H1 (cell line): ENCODE data around the gene SSH2. TPM values are rescaled to one million over a fixed set of nuclear protein-coding genes. Genes with fewer than 3 reads are reported as not detected.

Experiments used
- CTCF ChIA-PET: fragments of 300-600 bp; sonication (Branson Sonifier 250); formaldehyde crosslinking; loops from one replicate; lab custom pipeline; 2021; ENCODE audit not compliant: partially characterized antibody; lab: Charles Lee
- POLR2A ChIA-PET: fragments of 300-600 bp; sonication (Branson Sonifier 250); formaldehyde crosslinking; loops from one replicate; lab custom pipeline; 2021; ENCODE audit warnings: inconsistent platforms; ENCODE audit not compliant: partially characterized antibody; lab: Charles Lee
- DNase-seq, 2 experiments: peaks; one replicate each; pipeline versions ENCODE4 v3.0.0 to v3.0.0-alpha.2; 2010 to 2022; ENCODE audit warnings: low spot score in 2 of 2, low read depth in 1 of 2, mixed read lengths in 1 of 2
- FAIRE-seq: peaks from 2 replicates; lab custom pipeline; 2011; peaks lifted over from hg19 to GRCh38; lab: Jason Lieb, UNC
- H2AFZ ChIP-seq: 2 replicates; pipeline ENCODE4 v1.8.1; 2012; ENCODE audit warnings: low read length, inconsistent platforms
- H2AK5ac ChIP-seq: 2 replicates; pipeline ENCODE4 v1.6.1; 2013; ENCODE audit warnings: low read depth, low read length
- H2BK120ac ChIP-seq: replicated peaks from 2 replicates; pipeline ENCODE3; 2013; ENCODE audit warnings: low read depth, low read length, inconsistent platforms
- H2BK12ac ChIP-seq: 2 replicates; pipeline ENCODE4 v1.6.1; 2013; ENCODE audit warnings: low read depth, low read length
- H2BK15ac ChIP-seq: 2 replicates; pipeline ENCODE4 v1.6.1; 2013; ENCODE audit warnings: low read length
- H2BK20ac ChIP-seq: 2 replicates; pipeline ENCODE4 v1.6.1; 2013; ENCODE audit warnings: low read length
- H2BK5ac ChIP-seq: 2 replicates; pipeline ENCODE4 v1.6.1; 2013; ENCODE audit warnings: low read depth, low read length
- H3K14ac ChIP-seq: 2 replicates; pipeline ENCODE4 v1.6.1; 2013; ENCODE audit warnings: inconsistent platforms; ENCODE audit not compliant: insufficient read length
- H3K18ac ChIP-seq: 2 replicates; pipeline ENCODE4 v1.6.1; 2013; ENCODE audit warnings: low read length; ENCODE audit errors: extremely low read depth
- H3K23ac ChIP-seq: 2 replicates; pipeline ENCODE4 v1.6.1; 2013; ENCODE audit warnings: inconsistent platforms; ENCODE audit not compliant: insufficient read length
- H3K23me2 ChIP-seq: 2 replicates; pipeline ENCODE4 v1.6.1; 2013; ENCODE audit warnings: low read depth, low read length
- H3K27ac ChIP-seq: 2 replicates; pipeline ENCODE4 v1.6.1; 2011; ENCODE audit warnings: low read depth, low read length, inconsistent platforms
- H3K27me3 ChIP-seq, 4 experiments: replicated peaks in 1 of 4; 1 replicate in 1 of 4; 2 replicates in 3 of 4; pipeline versions ENCODE4 v1.6.1 to v1.8.1; 2011 to 2013; ENCODE audit warnings: low read length in 3 of 4, mild to moderate bottlenecking in 3 of 4, inconsistent platforms in 2 of 4, mixed read lengths in 2 of 4, moderate library complexity in 1 of 4; ENCODE audit not compliant: control insufficient read depth in 3 of 4, insufficient read depth in 3 of 4; ENCODE audit errors: extremely low read depth in 1 of 4
- H3K36me3 ChIP-seq, 4 experiments: 2 replicates each; pipeline versions ENCODE4 v1.6.1 to v1.8.1; 2011 to 2013; ENCODE audit warnings: mild to moderate bottlenecking in 4 of 4, low read length in 3 of 4, moderate library complexity in 2 of 4, control low read depth in 1 of 4, inconsistent platforms in 1 of 4; ENCODE audit not compliant: insufficient read depth in 4 of 4, control insufficient read depth in 2 of 4
- H3K4ac ChIP-seq: replicated peaks from 2 replicates; pipeline ENCODE3; 2013; ENCODE audit warnings: low read length, low read depth, mixed read lengths, inconsistent platforms; ENCODE audit not compliant: insufficient read length
- H3K4me1 ChIP-seq, 4 experiments: replicated peaks in 1 of 4; 1 replicate in 1 of 4; 2 replicates in 3 of 4; pipeline versions ENCODE4 v1.6.1 to v1.8.1; 2011 to 2013; ENCODE audit warnings: low read length in 3 of 4, inconsistent platforms in 2 of 4, mixed read lengths in 1 of 4; ENCODE audit not compliant: insufficient read depth in 4 of 4, control insufficient read depth in 3 of 4
- H3K4me2 ChIP-seq, 2 experiments: 2 replicates each; pipeline versions ENCODE4 v1.6.1 to v1.8.1; 2011 to 2013; ENCODE audit warnings: low read depth in 2 of 2, low read length in 2 of 2, control low read depth in 1 of 2, inconsistent platforms in 1 of 2, mild to moderate bottlenecking in 1 of 2; ENCODE audit not compliant: insufficient read depth in 1 of 2
- H3K4me3 ChIP-seq, 4 experiments: fragments of 200-600, 300-600 bp in 1 of 4; sonication (generic), shearing (Covaris generic), sonication (Bioruptor Twin) in 1 of 4; 2 replicates each; pipeline versions ENCODE4 v1.5.1 to v1.8.1; 2011 to 2016; ENCODE audit warnings: low read length in 4 of 4, low read depth in 3 of 4, control low read depth in 2 of 4, inconsistent platforms in 2 of 4, mild to moderate bottlenecking in 2 of 4, mixed read lengths in 1 of 4, moderate library complexity in 1 of 4; ENCODE audit not compliant: insufficient read depth in 2 of 4; ENCODE audit errors: extremely low read depth in 1 of 4
- H3K56ac ChIP-seq: replicated peaks from 2 replicates; pipeline ENCODE3; 2013; ENCODE audit warnings: low read depth, mild to moderate bottlenecking, mixed read lengths, low read length, inconsistent platforms; ENCODE audit not compliant: insufficient read length
- H3K79me1 ChIP-seq: 2 replicates; pipeline ENCODE4 v1.6.1; 2013; ENCODE audit warnings: low read depth, low read length, control low read depth
- H3K79me2 ChIP-seq, 2 experiments: 2 replicates each; pipeline versions ENCODE4 v1.6.1 to v1.8.1; 2012 to 2013; ENCODE audit warnings: low read length in 2 of 2, mild to moderate bottlenecking in 2 of 2, inconsistent platforms in 1 of 2; ENCODE audit not compliant: insufficient read depth in 2 of 2, control insufficient read depth in 1 of 2
- H3K9ac ChIP-seq, 4 experiments: replicated peaks in 1 of 4; 1 replicate in 1 of 4; 2 replicates in 3 of 4; pipeline versions ENCODE4 v1.6.1 to v1.8.1; 2011 to 2013; ENCODE audit warnings: low read depth in 3 of 4, low read length in 3 of 4, control low read depth in 2 of 4, mild to moderate bottlenecking in 2 of 4, moderate library complexity in 2 of 4, inconsistent platforms in 1 of 4; ENCODE audit errors: extremely low read depth in 1 of 4
- H3K9me3 ChIP-seq, 2 experiments: 2 replicates each; pipeline versions ENCODE4 v1.6.1 to v1.8.1; 2012 to 2013; ENCODE audit warnings: mild to moderate bottlenecking in 2 of 2, moderate library complexity in 2 of 2, control low read depth in 1 of 2, inconsistent platforms in 1 of 2, low read depth in 1 of 2, low read length in 1 of 2, mixed read lengths in 1 of 2; ENCODE audit not compliant: insufficient read depth in 2 of 2
- H4K20me1 ChIP-seq, 2 experiments: replicated peaks in 1 of 2; 2 replicates each; pipeline versions ENCODE3 to v1.8.1; 2011 to 2013; ENCODE audit warnings: inconsistent platforms in 2 of 2, low read length in 2 of 2, mild to moderate bottlenecking in 1 of 2; ENCODE audit not compliant: insufficient read depth in 2 of 2, control insufficient read depth in 1 of 2
- H4K5ac ChIP-seq: 2 replicates; pipeline ENCODE4 v1.6.1; 2013; ENCODE audit warnings: low read length, low read depth, mixed read lengths, inconsistent platforms; ENCODE audit not compliant: insufficient read length
- H4K8ac ChIP-seq: 2 replicates; pipeline ENCODE4 v1.8.0; 2013; ENCODE audit warnings: mild to moderate bottlenecking, moderate library complexity, low read length, inconsistent platforms; ENCODE audit not compliant: insufficient read depth; ENCODE audit errors: extremely low read depth
- H4K91ac ChIP-seq: replicated peaks from 2 replicates; pipeline ENCODE3; 2013; ENCODE audit warnings: low read length, mixed read lengths, inconsistent platforms; ENCODE audit not compliant: insufficient read length
- CHD2 ChIP-seq: IDR thresholded peaks from 2 replicates; pipeline ENCODE4 v1.6.1; 2012; ENCODE audit warnings: low read length, improper control_type of control experiment
- EGR1 ChIP-seq: IDR thresholded peaks from 2 replicates; pipeline ENCODE4 v1.6.1; 2011; ENCODE audit warnings: low read depth, low read length, borderline replicate concordance
- EZH2 ChIP-seq: fragments of 200-600 bp; sonication (generic); IDR thresholded peaks from 2 replicates; pipeline ENCODE4 v1.7.1; 2012; ENCODE audit warnings: low read depth, mild to moderate bottlenecking, moderate library complexity, low read length, inconsistent platforms; ENCODE audit not compliant: severe bottlenecking
- GABPA ChIP-seq: IDR thresholded peaks from 2 replicates; pipeline ENCODE4 v1.6.1; 2011; ENCODE audit warnings: mild to moderate bottlenecking, low read length, moderate library complexity, borderline replicate concordance; ENCODE audit not compliant: insufficient read depth
- HDAC2 ChIP-seq, 2 experiments: fragments of 300-600 bp in 1 of 2; sonication (generic) in 1 of 2; IDR thresholded peaks; 2 replicates each; pipeline ENCODE4 v1.6.1; 2011 to 2012; ENCODE audit warnings: low read depth in 2 of 2, low read length in 2 of 2, mild to moderate bottlenecking in 2 of 2, moderate library complexity in 2 of 2, borderline replicate concordance in 1 of 2, inconsistent platforms in 1 of 2
- JUN ChIP-seq: IDR thresholded peaks from 2 replicates; pipeline ENCODE4 v1.6.1; 2011; ENCODE audit warnings: low read depth, mild to moderate bottlenecking, improper control_type of control experiment, low read length
- KDM5A ChIP-seq: fragments of 200-600 bp; IDR thresholded peaks from 2 replicates; pipeline ENCODE4 v1.7.1; 2012; ENCODE audit warnings: mild to moderate bottlenecking, low read length, inconsistent platforms, mixed read lengths
- POLR2A ChIP-seq, 2 experiments: IDR thresholded peaks; 1 replicate in 1 of 2; 2 replicates in 1 of 2; pipeline ENCODE4 v1.6.1; 2011; ENCODE audit warnings: low read depth in 2 of 2, low read length in 2 of 2, mild to moderate bottlenecking in 2 of 2; ENCODE audit errors: control extremely low read depth in 1 of 2
- RAD21 ChIP-seq, 2 experiments: IDR thresholded peaks in 1 of 2; conservative IDR thresholded peaks in 1 of 2; 2 replicates each; pipeline ENCODE4 v1.6.1; 2011; ENCODE audit warnings: low read depth in 2 of 2, low read length in 2 of 2, improper control_type of control experiment in 1 of 2, inconsistent platforms in 1 of 2, mild to moderate bottlenecking in 1 of 2, moderate library complexity in 1 of 2
- SAP30 ChIP-seq: fragments of 300-600 bp; sonication (generic); IDR thresholded peaks from 2 replicates; pipeline ENCODE4 v1.7.1; 2012; ENCODE audit warnings: low read length, moderate library complexity, mild to moderate bottlenecking, inconsistent platforms; ENCODE audit not compliant: insufficient read depth, insufficient replicate concordance
- SP1 ChIP-seq: IDR thresholded peaks from 2 replicates; pipeline ENCODE4 v1.6.1; 2011; ENCODE audit warnings: low read depth, low read length
- SUZ12 ChIP-seq: fragments of 200-600 bp; sonication (generic); IDR thresholded peaks from 2 replicates; pipeline ENCODE4 v1.6.1; 2012; ENCODE audit warnings: mild to moderate bottlenecking, inconsistent platforms, low read length, moderate library complexity, mixed read lengths
- TAF7 ChIP-seq: optimal IDR thresholded peaks from 2 replicates; pipeline ENCODE3; 2011; ENCODE audit warnings: low read depth, mild to moderate bottlenecking, inconsistent platforms, low read length, moderate library complexity, borderline replicate concordance
- YY1 ChIP-seq: IDR thresholded peaks from 2 replicates; pipeline ENCODE4 v1.6.1; 2011; ENCODE audit warnings: low read depth, mild to moderate bottlenecking, low read length
- WGBS, 2 experiments: shearing (Covaris generic) in 1 of 2; methylation state at CpG; one replicate each; pipeline versions ENCODE4 v1.1.6 to v1.1.7; 2013 to 2015; ENCODE audit warnings: low lambda C conversion rate in 2 of 2, mixed read lengths in 2 of 2, inconsistent platforms in 1 of 2, low coverage in 1 of 2, missing lambda C conversion rate in 1 of 2; ENCODE audit not compliant: insufficient replicate concordance in 2 of 2, insufficient coverage in 1 of 2, insufficient read length in 1 of 2; ENCODE audit errors: extremely low coverage in 1 of 2, missing lambda C conversion rate in 1 of 2; 5-methylcytosine and 5-hydroxymethylcytosine counted together
- polyA plus RNA-seq, 7 experiments: library from polyadenylated mRNA; depleted of rRNA in 3 of 7; stranded (reverse) in 5 of 7; unstranded in 2 of 7; fragments of >200 nt in 5 of 7; fragments of 200-250 nt in 2 of 7; gene quantifications; 1 replicate in 5 of 7; 2 replicates in 1 of 7; 4 replicates in 1 of 7; pipeline versions ENCODE4 v1.2.1 to v1.2.3, GENCODE V29; 2011 to 2013; ENCODE audit warnings: missing spikeins in 2 of 7, mixed read lengths in 2 of 7
- total RNA-seq: library from RNA; stranded (reverse); fragmentation: NEBNext Ultra II Directional; extraction: Animal tissue kit (Norgen Biotek cat#: 25700); gene quantifications from 2 replicates; pipeline ENCODE4 v1.2.1, GENCODE V29; 2021

The SSH2 gene
- total and polyA plus RNA-seq, 2 of the 8 experiments (the other 6 are each of a cell fraction or from before 2014, with no cell fraction given) = 5.2 to 15.9 TPM

GRCh38 chr17:29733166-29733565 is 196.9 kb downstream of the SSH2 start:
- Histone ChIP-seq H4K91ac (no peak overlapping the region), H4K8ac (no peak overlapping the region), H3K18ac (no peak overlapping the region), H3K27me3 (no peaks in the 10 kb centered on the region), H3K79me2 (no peaks in the 10 kb centered on the region), H3K79me1 (no peaks in the 10 kb centered on the region), H3K4me3 (no peak overlapping the region), H3K23me2 (no peaks in the 10 kb centered on the region; the same call in 1 of the 2 replicates), H3K4me2 (no peak overlapping the region), H3K27ac (no peak overlapping the region), H2BK15ac (no peak overlapping the region), H2BK120ac (no peak overlapping the region), H2AFZ (no peak overlapping the region), H3K9me3 (no peaks in the 10 kb centered on the region), H4K20me1 (no peaks in the 10 kb centered on the region), H2BK20ac (no peak overlapping the region), H3K14ac (no peak overlapping the region), H3K4me1 (no peaks in the 10 kb centered on the region), H3K56ac (no peak overlapping the region), H2BK5ac (no peak overlapping the region), H3K9ac (no peak overlapping the region), H3K36me3 (no peaks in the 10 kb centered on the region), H3K4ac (no peak overlapping the region), H2AK5ac (no peak overlapping the region), H4K5ac (no peak overlapping the region), H2BK12ac (no peak overlapping the region), H3K23ac (no peak overlapping the region)
- WGBS, 2 experiments = 89% methylated on average over 2 of the region's 2 CpGs; no CpG with 5 or more reads in 1 of the 2 experiments
- CTCF ChIA-PET = interaction anchor here (1.0 kb wide), 1 partner anchor 94 kb away, joined by 5 read pairs; no protein-coding TSS in a partner anchor
- POLR2A ChIA-PET = interaction anchor here (1.3 kb wide), 1 partner anchor 10 kb away, joined by 3 read pairs; no protein-coding TSS in a partner anchor
- DNase-seq = no peak
- no peak for FAIRE-seq
- TF ChIP-seq POLR2A (IDR thresholded peaks at IDR 0.05; ENCODE audit: control extremely low read depth in 1 of 2, low read depth in 2 of 2, low read length in 2 of 2) (no peak), SAP30 (no peak), EGR1 (no peak), JUN (no peak), SP1 (no peak), RAD21 (IDR thresholded peaks at IDR 0.05 in 1 of 2, conservative IDR thresholded peaks at IDR 0.05 in 1 of 2; ENCODE audit: low read depth in 2 of 2, low read length in 2 of 2) (no peak), TAF7 (no peak), SUZ12 (no peak), CHD2 (no peak), EZH2 (no peak), KDM5A (no peak), GABPA (no peak), HDAC2 (IDR thresholded peaks at IDR 0.05; ENCODE audit: borderline replicate concordance in 1 of 2, low read depth in 2 of 2, low read length in 2 of 2) (no peak), YY1 (no peak)
